PC-3 (cell line): ENCODE results near the gene WDR36.

ENCODE experiments used
- EZH2phosphoT487 ChIP-seq: fragments of 300-600 bp; sonication (generic); IDR thresholded peaks from 2 replicates; pipeline ENCODE4 v1.6.1; 2018; ENCODE audit warnings: mild to moderate bottlenecking, antibody characterized with exemption, low read length, borderline replicate concordance
- TF ChIP-seq, protein P1 (sequence below): fragments of 300-600 bp; sonication (generic); conservative IDR thresholded peaks from 2 replicates; pipeline ENCODE4 v1.5.1; 2017; ENCODE audit warnings: antibody characterized with exemption, low read depth, mild to moderate bottlenecking, low read length

DNA sequence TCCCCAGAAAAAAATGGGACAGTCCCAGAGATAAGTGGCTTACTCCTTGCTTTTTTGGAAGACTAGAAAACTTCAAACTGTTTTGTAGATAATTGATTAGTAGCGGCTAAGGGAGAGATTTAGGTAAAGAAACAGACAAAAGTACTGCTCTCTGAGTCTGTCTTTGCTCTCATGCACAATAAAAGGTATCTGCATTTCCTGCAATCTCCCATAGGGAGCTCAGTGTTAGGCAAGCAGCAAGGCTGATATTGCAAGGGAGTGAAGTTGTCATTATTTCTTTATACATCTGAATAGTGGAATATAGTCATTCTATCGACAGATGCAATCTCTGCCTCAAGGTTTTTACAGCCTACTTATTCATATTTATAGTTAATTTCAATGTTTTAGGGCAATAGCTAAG, 77.1 kb downstream of the WDR36 start:
- TF ChIP-seq EZH2phosphoT487, result no peak
- TF ChIP-seq, protein P1, sequence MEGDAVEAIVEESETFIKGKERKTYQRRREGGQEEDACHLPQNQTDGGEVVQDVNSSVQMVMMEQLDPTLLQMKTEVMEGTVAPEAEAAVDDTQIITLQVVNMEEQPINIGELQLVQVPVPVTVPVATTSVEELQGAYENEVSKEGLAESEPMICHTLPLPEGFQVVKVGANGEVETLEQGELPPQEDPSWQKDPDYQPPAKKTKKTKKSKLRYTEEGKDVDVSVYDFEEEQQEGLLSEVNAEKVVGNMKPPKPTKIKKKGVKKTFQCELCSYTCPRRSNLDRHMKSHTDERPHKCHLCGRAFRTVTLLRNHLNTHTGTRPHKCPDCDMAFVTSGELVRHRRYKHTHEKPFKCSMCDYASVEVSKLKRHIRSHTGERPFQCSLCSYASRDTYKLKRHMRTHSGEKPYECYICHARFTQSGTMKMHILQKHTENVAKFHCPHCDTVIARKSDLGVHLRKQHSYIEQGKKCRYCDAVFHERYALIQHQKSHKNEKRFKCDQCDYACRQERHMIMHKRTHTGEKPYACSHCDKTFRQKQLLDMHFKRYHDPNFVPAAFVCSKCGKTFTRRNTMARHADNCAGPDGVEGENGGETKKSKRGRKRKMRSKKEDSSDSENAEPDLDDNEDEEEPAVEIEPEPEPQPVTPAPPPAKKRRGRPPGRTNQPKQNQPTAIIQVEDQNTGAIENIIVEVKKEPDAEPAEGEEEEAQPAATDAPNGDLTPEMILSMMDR, result no peak
